NCI-H226 (cell line): ENCODE results near the gene ACTR1B.
A peak's percentile ranks its signal among the peaks of the same experiment; 100 is the strongest.
"Not testable (repeated sequence)": the region's sequence is repeated elsewhere in the genome, so short reads cannot be mapped to it uniquely, and the experiment has no call there.

ENCODE experiments used
- DNase-seq: peaks from one replicate; pipeline ENCODE4 v3.0.0-alpha.2; 2015

Gene ACTR1B

DNA sequence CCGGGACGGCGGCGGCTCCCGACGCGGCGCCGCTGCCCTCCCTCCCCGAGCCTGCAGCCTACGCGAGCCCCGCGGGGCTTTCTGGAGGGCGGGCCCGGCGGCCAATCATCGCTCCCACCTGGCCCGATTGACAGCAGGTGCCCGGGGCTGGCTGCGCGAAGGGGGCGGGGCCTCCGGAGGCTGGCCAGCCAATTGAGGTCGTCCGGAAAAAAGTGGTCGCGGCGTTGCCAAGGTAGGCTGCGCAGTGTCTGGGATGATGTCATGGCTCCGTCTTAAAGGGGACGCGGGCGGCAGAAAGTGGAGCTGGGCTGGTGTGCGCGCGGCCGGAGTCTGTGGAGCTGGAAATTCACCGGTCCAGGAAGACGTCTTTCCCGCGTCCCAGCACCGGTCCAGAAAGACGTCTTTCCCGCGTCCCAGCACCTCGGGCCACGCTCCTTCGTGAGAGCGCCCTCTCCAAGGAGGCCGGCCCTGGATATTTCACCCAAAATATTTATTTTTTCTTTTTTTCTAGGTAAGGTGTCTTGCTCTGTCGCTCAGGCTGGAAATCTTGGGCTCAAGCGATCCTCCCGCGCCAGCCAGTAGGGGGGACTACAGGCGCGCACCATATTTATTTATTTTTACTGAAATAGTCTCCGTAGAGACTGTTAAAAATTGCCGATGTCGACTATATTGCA, at the start of gene ACTR1B:
TSS of gene ACTR1B (minus strand) at position 83 of the 674 bp plus-strand sequence. CDS start 154 bp downstream, outside the sequence.
- DNase-seq: peak; percentile 97

DNA sequence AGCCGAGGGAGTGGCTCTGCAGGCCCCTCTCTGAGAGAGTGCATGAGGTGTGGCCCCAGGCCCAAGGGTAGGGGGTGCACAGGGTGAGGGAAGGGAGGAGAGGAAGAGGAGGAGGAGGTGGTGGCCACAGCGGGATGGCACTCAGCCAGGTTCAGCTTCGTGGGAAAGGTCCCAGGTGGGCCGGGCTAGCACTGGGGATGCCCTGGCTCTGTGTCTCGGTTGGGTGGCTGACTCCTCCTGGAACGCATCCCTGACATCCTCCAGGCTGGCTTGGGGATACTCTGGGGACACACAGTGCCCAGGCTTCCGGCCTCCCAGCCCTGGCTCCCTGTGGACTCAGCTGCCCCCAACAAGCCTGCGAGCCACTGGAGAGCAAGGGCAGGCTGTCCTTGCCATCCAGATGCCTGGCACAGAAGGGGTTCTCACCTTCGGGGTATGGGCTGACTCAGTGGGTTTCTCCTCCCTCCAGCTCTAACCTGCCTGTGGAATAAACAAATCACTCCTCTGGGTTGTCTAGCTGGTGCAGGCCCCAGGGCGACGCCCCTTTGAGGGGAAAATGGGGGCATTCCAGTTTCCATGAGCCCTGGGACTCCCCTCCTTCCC, 49.0 kb upstream of the ACTR1B start:
- no peak for DNase-seq

- DNase-seq: not testable (repeated sequence)
These were observed 48.3 kb upstream of the ACTR1B start for GRCh38 chr2:97712175-97712574.

- no peak for DNase-seq
These were observed 47.5 kb upstream of the ACTR1B start for GRCh38 chr2:97711394-97711711.

DNA sequence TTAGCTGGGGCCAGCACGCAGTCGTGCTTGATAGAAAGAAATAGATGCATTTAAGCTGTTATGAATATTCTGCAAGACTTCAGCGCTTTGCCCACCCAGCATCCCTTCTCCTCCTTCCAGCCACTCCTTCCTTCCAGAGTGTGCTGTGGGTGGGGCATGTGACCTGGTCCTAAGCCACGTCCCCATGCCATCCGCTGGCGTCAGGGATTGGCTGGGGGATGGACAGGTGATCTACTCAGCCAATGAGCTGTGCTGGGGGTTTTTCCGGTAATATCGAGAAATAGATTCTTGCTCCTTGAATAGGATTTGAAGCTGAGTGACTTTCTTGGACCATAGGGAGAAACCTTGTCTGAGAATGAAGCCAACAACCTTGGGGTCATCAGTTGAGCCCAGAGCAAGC, 44.8 kb upstream of the ACTR1B start:
- DNase-seq: no peak

DNA sequence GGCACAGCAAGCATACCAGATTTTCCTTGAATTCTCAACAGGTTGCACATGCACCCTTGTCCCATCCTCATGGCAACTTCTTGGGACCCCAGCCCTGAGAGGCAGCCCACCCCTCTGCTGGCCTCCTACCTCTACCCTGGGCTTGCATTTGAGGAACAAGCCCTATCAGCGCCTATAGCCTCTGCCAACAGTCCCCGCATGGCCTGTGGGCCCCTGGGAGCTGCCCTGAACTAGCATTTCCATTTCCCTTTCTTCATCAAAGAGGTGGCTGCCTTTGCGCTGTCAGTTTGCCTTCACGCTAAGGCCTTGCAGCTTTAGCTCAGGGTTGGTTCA, 44.2 kb upstream of the ACTR1B start:
- no peak for DNase-seq

DNA sequence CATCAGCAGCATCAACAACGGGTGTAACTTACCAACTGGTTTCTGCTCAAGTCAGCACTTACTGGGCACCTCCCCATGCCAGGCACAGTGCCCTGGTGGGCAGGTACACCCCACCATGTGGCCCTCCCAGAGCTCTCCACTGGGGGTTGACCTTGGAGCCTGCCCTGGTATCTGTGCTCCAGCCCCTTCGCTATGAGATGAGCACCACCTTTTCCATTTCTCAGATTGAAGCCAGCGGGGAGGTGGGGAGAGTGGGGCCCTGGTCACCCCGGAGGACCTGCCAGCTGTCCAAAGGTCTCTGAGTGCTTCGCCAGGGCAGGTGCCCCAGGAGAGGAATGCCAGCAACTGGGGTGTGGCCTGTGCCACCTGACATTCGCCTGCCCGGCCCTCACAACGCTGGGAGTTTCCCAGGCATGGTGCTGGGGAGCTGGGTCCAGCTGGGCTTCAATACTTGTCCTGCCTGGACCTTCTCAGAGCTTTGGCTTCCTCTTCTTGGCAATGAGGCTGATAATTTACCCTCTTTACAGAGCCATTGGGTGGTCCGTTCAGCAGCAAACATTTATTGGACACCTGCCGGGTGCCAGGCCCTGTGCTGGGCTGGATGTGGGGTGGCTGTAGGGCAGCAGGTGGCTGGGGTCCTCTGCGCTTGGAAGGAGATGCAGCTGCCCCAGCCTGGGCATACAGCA, 43.7 kb upstream of the ACTR1B start:
- no peak for DNase-seq

DNA sequence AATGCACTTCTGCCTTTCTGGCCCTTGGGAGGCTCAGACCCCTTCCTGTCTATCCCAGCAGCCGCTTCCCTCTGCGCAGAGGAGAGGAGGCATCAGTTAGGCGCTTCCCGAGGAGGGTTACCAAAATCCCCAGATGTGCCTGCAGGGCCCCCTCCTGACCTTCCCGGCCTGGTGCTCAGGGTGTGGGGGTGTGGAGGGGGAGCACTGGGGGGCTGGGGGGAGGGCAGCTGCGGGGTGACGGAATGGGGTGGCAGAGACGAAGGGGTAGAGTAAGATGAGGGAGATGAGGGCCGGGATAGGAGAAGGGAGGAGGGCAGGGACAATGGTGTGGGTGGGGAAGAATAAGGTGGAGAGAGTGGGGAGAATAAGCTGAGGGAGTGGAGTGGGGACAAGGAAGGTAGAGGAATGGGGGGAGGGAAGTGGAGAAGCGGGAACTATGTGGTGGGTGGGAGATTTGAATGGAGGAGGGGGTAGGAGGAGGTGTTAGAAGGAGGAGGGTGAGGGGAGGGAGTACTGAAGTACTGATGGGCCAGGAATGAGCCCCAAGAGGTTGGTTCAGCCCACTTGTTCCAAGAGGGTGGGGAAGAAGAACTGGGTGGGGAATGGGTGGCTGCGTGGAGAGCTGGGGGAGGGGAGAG, 43.0 kb upstream of the ACTR1B start:
- no peak for DNase-seq

DNA sequence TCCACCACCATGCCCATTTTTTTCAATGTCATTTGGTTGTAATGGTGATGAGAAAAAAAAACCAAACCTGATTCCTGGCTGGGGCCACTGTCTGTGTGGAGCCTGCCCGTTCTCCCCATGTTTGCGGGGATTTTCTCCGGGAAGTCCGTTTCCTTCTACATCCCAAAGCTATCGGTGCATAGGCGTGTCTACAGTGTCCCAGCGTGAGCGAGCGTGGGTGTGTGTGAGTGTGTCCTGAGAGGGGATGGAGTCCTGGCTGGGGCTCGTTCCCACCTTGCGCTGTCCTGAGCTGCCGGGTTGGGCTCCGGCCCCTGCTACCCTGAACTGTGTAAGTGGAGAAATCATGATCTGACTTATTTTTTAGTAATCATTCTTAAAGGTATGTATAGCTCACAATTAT, 42.3 kb upstream of the ACTR1B start:
- DNase-seq: no peak

DNA sequence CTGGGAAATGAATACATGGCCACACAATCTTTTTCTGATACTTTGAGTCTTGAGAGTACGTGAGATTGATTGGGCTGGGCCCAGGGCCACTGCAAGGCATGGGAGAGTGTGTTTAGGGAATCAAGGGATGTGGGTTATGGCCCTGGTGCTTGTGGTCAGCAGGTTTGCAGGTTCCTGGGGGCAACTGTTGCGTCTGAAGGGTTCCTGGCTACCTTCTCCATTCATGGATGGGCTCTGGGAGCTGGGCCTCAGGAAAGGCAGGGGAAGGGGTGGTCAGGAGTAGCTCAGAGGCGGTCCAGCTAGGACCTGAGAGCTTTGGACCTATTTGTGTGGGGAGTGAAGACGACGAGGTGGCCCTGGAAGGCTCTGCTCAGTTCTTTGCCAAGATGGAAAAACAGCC, 41.1 kb upstream of the ACTR1B start:
- DNase-seq: no peak

DNA sequence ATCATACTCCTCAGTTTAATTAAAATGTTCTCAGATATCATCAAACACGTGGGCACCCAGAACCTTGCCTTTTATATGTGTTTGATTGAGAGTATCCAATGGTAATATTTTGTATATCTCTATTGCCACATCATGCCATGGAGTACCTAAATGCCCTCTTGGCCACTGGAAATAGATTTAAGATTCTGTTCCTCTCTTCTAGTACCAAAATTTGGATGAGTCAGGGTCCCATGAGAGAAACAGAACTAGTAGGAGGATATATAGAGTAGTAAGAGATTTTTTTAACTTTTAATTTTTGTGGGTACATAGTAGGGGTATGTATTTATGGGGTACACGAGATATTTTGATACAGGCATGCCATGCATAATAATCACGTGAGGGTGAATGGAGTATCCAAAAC, 39.9 kb upstream of the ACTR1B start:
- DNase-seq: no peak

DNA sequence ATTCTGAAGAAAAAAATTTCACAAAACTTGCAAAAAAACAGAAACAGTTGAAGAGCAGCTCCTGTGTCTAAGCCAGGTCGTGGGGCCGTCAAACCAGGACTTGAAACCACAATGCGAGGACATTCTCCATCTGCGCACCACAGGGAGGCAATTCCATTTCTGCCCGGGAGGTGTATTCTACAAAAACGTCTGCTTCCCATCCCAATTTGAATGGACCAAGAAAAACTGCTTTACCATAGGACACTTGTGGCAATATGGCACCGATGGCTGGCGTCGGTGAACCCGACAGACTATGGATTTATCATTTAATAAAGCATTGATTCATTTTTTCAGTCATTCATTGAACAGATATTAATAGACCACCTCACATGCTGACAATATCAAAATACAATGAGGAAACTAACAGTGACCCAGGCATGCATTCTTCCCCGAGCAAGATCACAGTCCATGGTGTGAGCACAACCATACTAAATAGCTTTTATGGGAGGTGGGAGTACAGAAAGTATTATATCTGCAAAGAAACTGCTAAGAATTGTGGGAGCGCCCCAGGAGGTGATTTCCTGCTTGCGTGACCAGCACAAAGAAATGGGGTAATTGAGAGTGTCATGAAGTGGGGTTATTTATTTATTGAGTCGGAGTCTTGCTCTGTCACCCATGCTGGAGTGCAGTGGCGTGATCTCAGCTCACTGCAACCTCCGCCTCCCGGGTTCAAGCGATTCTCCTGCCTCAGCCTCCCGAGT, 39.1 kb upstream of the ACTR1B start:
- no peak for DNase-seq

- no peak for DNase-seq
These were observed 38.1 kb upstream of the ACTR1B start for GRCh38 chr2:97701851-97702465.

- DNase-seq: no peak
These were observed 37.3 kb upstream of the ACTR1B start for GRCh38 chr2:97701186-97701585.

DNA sequence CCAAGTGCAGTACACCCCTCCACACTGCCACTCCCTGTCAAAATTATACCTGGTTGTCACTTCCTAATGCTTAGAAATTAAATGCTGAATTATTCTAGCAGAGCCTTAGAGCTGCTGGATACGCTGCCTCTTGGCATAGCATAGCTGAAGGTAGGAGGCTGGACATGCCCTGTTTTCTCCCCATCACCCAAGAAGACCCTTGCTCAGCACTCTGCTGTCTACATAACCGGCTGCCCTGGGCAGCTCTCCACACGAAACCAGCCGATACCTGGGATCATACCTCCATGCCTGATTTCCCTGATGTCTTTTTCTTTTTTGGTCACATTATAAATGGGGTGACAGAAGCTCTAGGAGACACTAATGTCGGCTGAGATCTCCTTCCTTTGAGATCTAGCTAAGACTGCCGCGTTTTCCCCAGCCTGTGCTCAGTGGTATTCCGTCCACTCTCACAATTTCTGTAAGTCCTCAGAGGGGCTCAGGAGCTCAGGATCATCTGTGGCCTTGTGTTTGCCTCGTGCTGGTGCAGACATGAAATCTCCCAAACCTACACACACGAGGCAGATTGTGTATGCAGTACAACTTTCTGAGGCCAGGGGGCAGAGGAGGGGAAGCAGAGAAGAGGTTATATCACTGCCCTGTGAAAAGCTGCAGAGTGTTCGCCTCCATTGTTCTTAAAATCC, 36.1 kb upstream of the ACTR1B start:
- peak; percentile 39 for DNase-seq

GRCh38 chr2:97698530-97698929, 34.7 kb upstream of the ACTR1B start:
- no peak for DNase-seq

GRCh38 chr2:97697252-97698235, 33.7 kb upstream of the ACTR1B start:
- peak; percentile 52 for DNase-seq

- no peak for DNase-seq
These were observed 31.9 kb upstream of the ACTR1B start for GRCh38 chr2:97695744-97696143.

GRCh38 chr2:97693476-97693875, 29.6 kb upstream of the ACTR1B start:
- DNase-seq: peak; percentile 53

DNA sequence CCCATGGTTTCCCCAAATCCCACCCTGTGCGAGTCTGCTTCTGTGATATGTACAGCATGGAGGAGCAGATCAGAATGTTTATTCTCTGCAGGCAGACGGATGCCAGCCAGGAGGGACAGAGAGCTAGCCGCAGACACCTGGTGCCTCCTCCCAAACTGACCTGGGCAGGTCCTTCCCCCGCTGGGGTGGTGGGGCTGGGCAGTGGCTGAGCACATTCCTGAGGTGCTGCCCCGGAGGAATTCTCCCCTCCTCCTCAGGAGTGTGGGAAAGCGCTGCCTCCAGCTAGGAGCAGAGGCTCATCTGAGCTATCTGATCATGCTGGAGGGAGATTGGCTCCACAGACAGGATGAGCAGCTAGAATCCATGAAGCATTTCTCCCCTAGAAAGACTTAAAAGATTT, 27.3 kb upstream of the ACTR1B start:
- DNase-seq: no peak
